ENCODE results near the gene CAMTA1.

GRCh38 chr1:7777591-7777990 is 992.3 kb downstream of the CAMTA1 start:
- TF ChIP-seq CTCF (IDR thresholded peaks at IDR 0.05) (no peak), EP300 (IDR thresholded peaks at IDR 0.05) (no peak), POLR2AphosphoS5 (IDR thresholded peaks at IDR 0.05) (no peak)

Data from stomach (tissue), 4 donors.